Measurements from ENCODE around the gene ZEB2. TPM values are rescaled to one million over a fixed set of nuclear protein-coding genes. Genes with fewer than 3 reads are reported as not detected.

ZEB2 gene
- total and polyA plus RNA-seq, 2 of the 8 experiments (the other 6 are each of a cell fraction or from before 2014, with no cell fraction given), result 0.38 TPM; not detected in 1

GRCh38 chr2:144481109-144481508 lies 38.8 kb downstream of the ZEB2 start:
- Histone ChIP-seq H3K23ac (ENCODE audit: insufficient read length) (no peak overlapping the region), H3K56ac (replicated peaks; ENCODE audit: insufficient read length, low read depth, low read length) (no peak overlapping the region), H3K27me3 (replicated peaks in 1 of 4; ENCODE audit: control insufficient read depth in 3 of 4, extremely low read depth in 1 of 4, insufficient read depth in 3 of 4, low read length in 3 of 4) (no peaks in the 10 kb centered on the region), H3K14ac (ENCODE audit: insufficient read length) (no peak overlapping the region), H3K27ac (ENCODE audit: low read depth, low read length) (no peak overlapping the region), H2BK20ac (ENCODE audit: low read length) (no peak overlapping the region), H3K4me3 (ENCODE audit: extremely low read depth in 1 of 4, insufficient read depth in 2 of 4, low read depth in 3 of 4, low read length in 4 of 4) (no peak overlapping the region), H3K79me1 (ENCODE audit: low read depth, low read length) (no peaks in the 10 kb centered on the region), H3K4me2 (ENCODE audit: insufficient read depth in 1 of 2, low read depth in 2 of 2, low read length in 2 of 2) (no peak overlapping the region), H2BK5ac (ENCODE audit: low read depth, low read length) (no peak overlapping the region), H3K9ac (replicated peaks in 1 of 4; ENCODE audit: extremely low read depth in 1 of 4, low read depth in 3 of 4, low read length in 3 of 4) (no peak overlapping the region), H2AK5ac (ENCODE audit: low read depth, low read length) (no peak overlapping the region), H2BK120ac (replicated peaks; ENCODE audit: low read depth, low read length) (no peak overlapping the region), H2AFZ (ENCODE audit: low read length) (no peak overlapping the region), H4K5ac (ENCODE audit: insufficient read length, low read depth, low read length) (no peak overlapping the region), H3K79me2 (ENCODE audit: control insufficient read depth in 1 of 2, insufficient read depth in 2 of 2, low read length in 2 of 2) (no peaks in the 10 kb centered on the region), H4K91ac (replicated peaks; ENCODE audit: insufficient read length, low read length) (no peak overlapping the region), H3K36me3 (ENCODE audit: control insufficient read depth in 2 of 4, insufficient read depth in 4 of 4, low read length in 3 of 4) (no peaks in the 10 kb centered on the region), H2BK15ac (ENCODE audit: low read length) (no peak overlapping the region), H4K20me1 (replicated peaks in 1 of 2; ENCODE audit: control insufficient read depth in 1 of 2, insufficient read depth in 2 of 2, low read length in 2 of 2) (no peaks in the 10 kb centered on the region), H3K18ac (ENCODE audit: extremely low read depth, low read length) (no peak overlapping the region), H3K9me3 (ENCODE audit: insufficient read depth in 2 of 2, low read depth in 1 of 2, low read length in 1 of 2) (no peaks in the 10 kb centered on the region), H2BK12ac (ENCODE audit: low read depth, low read length) (no peak overlapping the region), H4K8ac (ENCODE audit: extremely low read depth, insufficient read depth, low read length) (no peak overlapping the region), H3K4me1 (replicated peaks in 1 of 4; ENCODE audit: control insufficient read depth in 3 of 4, insufficient read depth in 4 of 4, low read length in 3 of 4) (peaks cover 0 to 18% (median 9%) of the 10 kb centered on the region in 4 experiments; a peak in 5 of 7 replicates), H3K23me2 (ENCODE audit: low read depth, low read length) (no peaks in the 10 kb centered on the region), H3K4ac (replicated peaks; ENCODE audit: insufficient read length, low read depth, low read length) (no peak overlapping the region)
- ChIA-PET POLR2A (ENCODE audit: partially characterized antibody) (no interaction called here), CTCF (ENCODE audit: partially characterized antibody) (interaction anchor here (5.1 kb wide), 1 partner anchor 31 kb away, joined by 51 read pairs; no protein-coding TSS in a partner anchor)
- DNase-seq (ENCODE audit: low read depth in 1 of 2, low spot score in 2 of 2) (no peak), FAIRE-seq (no peak)
- 86 to 100% methylated on average over 2 to 6 of the region's 6 CpGs for WGBS, 2 experiments (ENCODE audit: extremely low coverage in 1 of 2, insufficient coverage in 1 of 2, insufficient read length in 1 of 2, insufficient replicate concordance in 2 of 2, low coverage in 1 of 2, low lambda C conversion rate in 2 of 2, missing lambda C conversion rate in 1 of 2)
- peak; percentile 76 for TF ChIP-seq MAX (IDR thresholded peaks at IDR 0.05)
- TF ChIP-seq RFX5 (IDR thresholded peaks at IDR 0.05; ENCODE audit: borderline replicate concordance, low read depth, low read length), result no peak
- TF ChIP-seq POU5F1 (IDR thresholded peaks at IDR 0.05; ENCODE audit: low read depth, low read length), result no peak
- TF ChIP-seq SP2 (IDR thresholded peaks at IDR 0.05; ENCODE audit: low read length), result no peak
- no peak for TF ChIP-seq YY1 (IDR thresholded peaks at IDR 0.05; ENCODE audit: low read depth, low read length)
- TF ChIP-seq, protein P1, sequence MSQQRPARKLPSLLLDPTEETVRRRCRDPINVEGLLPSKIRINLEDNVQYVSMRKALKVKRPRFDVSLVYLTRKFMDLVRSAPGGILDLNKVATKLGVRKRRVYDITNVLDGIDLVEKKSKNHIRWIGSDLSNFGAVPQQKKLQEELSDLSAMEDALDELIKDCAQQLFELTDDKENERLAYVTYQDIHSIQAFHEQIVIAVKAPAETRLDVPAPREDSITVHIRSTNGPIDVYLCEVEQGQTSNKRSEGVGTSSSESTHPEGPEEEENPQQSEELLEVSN (IDR thresholded peaks at IDR 0.05), result peak; percentile 60; the same call in 1 of the 2 replicates
